GM03348 (cell line): ENCODE results near the gene SLC25A21.
"Not testable (repeated sequence)": the region's sequence is repeated elsewhere in the genome, so short reads cannot be mapped to it uniquely, and the experiment has no call there.

Experiments used
- DNase-seq: peaks from one replicate; pipeline ENCODE4 v3.0.0; 2012; ENCODE audit warnings: low spot score

Gene SLC25A21

DNA sequence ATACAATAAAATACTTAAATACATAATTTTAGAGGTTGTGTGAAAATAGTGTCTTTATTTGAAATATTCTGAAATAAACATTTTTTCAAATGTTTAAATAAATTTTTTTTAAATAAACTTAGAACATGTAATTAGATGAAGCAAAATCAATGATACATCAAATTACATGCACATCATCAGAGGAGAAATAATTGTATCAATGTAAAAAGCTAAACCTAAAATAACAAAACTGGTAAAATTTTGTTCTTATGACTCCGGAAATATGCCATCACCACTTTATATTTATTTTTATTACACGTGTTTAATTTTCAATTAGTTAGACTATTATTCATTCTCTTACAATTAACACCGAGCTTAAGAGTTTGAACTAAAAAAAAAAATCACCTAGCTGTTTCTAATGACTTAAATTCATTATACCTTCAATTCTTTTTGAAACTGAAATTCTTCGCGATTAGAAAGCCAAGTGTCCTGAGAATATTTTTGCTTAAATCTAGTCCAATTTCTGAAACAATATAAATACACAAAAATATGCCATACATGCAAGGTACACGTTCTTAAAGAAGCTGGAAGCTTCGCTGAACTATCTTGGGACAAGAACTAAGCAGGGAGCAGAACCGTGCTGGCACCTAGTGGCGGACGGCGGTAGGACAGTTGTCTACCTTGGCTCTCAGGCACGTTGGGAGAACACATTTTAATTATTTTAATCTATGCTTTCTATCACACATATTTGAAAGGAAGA lies 230.5 kb downstream of the SLC25A21 start:
- DNase-seq: peak; percentile 71

DNA sequence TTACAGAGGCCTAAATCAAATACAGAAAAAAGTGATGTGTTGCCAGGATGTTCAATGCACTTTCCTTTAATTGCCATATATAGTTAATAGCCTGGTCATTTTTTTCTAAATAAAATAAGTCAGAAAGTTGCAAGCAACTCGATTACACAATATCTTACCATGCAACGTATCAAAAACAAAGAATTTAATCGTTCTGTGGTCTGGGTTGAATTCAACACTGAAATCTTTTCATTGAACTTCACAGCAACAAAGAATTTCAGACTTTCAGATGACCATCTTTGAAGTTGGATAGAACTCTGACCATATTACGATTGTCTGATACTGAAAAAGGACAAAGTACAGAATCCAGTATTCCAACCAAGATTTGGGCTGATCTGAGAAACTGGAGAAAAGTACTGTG lies 231.9 kb downstream of the SLC25A21 start:
- DNase-seq: no peak

DNA sequence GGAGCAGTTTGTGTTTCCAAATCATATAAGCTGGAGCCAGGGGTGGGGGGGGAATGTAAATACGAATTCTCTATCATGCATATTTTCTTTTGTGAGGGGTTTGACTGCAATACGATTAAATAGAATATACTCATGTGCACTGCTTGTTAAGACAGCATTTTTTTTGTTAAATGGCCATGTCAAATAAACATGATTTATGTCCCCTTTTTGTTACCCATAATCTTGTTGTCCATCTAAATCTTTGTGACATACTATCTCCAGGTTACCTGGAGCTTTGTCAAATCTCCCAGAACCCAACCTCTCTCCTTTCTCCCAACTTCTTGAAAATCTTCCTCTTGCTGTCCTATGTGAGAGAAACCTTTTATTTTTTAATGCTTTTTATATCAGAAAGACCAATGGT lies 233.1 kb downstream of the SLC25A21 start:
- no peak for DNase-seq

DNA sequence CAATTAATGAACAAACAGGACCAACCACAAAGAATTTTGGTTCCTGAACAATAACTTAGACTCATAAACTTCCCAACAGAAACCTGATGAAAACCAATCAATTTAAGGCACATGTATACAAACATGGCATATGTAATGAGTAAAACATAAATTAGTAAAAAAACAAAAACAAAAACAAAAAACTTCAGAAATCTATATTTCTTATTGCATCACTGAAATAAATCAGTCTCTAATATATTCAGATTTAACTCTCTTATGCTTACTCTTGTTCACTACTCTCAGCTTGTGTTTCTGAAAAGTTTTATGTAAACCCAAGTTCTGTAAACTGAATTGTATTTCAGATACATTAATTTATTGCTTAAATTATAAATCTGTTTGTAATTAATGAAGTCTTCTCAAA lies 233.7 kb downstream of the SLC25A21 start:
- no peak for DNase-seq

DNA sequence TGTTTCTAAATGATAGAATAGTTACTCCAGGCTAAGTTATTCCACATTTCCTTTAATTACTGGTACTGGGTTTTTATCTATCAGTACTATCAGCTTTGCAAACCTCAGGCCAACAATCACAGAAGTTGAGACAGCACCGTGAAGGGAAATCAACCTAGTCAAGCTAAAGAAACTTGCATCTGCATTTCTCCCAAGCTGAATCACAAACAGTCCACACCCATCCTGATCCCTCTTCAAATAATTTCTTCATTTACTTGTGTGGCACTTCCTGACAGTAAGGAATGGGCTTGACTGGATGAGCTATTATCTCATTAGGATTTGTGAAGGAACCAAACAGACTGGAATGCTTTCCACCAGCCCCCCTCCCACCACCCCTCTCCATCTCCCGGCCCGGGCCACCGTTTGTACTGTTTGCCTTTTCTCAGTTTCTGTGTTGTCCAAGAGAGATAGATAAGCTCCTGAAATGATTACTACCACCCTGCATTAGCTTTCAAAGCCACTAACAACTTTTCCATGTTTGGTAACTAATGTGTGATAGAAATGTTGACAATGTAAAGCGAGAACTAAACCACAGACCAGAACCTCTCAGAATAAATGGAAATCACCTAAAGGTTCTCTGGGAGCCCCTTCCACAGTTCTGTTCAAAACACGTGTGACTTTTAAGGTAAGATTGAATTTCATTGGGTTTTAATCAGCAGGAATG lies 236.3 kb downstream of the SLC25A21 start:
- no peak for DNase-seq

DNA sequence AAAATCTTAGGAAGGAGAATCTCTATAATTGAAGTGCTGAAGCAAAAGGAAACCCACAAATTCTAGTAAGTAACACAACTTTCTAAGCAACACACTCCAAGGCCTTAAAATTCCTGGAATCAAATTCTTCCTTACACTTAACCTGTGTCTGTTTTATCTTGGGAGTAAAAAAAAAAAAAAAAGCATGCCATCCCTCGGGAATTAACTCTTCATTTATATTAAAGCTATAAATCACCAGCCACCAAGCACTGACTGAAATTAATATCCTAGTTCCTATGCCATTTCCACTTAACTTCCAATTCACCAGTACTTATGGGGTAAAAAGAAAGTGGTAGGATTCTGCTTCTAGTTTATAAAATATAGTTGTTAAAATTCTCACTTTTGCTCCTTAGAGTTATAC lies 238.1 kb downstream of the SLC25A21 start:
- DNase-seq: no peak

DNA sequence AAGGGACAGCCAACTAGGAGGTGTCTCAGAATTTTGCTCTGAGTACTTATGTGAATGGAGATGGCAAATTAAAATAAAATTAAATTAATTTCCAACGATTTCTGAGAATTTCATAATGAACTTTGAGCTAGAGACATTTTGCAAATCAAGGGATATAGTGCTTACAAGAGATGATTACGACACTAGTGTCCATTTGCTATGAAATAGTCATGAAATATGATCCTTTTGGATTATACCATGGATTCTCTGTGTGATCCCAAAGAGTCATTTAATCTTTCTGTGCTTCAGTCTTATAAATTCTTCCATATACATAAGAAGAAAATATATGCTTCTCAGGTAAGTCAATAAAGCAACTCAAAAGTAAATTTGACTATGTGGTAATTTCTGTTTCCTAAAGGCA lies 240.6 kb downstream of the SLC25A21 start:
- no peak for DNase-seq

DNA sequence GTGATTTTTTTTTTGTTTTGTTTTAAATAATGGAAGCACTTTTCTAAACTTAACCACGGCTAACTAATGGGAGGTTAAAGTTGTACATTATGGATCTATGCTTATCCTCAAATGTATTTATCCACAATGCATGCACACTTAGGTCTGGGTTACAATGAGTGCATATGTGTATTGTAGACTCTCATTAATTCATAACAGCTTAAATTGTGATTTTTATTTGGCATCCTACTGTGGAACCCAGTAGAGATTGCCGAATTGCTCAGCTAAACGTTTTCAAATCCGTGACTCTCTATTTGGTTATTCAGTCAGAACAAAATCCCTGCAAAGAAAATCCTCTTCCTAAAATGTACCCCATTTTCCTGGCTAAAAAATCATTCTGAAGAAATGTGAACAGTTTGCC lies 244.0 kb downstream of the SLC25A21 start:
- no peak for DNase-seq

DNA sequence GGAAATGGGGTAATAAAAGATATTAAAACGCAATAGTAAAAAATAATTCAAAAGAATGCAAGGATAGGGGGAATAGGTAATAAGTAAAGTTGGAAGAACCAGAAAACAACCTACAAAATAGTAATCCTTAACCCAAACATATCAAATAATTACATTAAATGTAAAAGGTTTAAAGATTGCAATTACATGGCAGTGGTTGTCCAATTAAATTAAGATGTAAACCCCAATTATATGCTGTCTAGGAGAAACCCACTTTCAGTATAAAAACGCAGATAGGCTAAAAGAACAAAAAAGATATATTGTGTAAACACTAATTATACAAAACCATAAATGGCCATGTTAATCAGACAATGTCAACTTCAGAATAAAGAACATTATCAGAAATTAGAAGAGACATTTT lies 247.3 kb downstream of the SLC25A21 start:
- DNase-seq: no peak

DNA sequence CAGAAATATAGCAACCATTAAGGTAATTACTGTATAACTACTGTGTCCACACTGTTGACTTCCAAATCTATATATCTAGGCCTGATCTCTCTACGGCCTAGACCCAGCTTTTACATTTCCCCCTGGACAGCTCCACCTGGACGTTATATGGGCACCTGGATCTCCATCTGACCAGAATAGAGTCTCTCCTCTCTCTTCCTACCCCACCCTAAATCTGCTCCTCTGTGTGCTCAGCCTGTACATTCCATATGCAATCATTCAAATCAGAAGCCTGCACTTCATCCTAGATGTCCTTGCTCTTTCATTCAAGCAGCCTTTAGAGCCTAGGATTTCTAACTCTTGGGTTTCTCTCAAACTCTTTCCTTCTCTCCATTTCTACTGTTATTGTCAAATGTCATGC lies 255.7 kb downstream of the SLC25A21 start:
- DNase-seq: no peak

DNA sequence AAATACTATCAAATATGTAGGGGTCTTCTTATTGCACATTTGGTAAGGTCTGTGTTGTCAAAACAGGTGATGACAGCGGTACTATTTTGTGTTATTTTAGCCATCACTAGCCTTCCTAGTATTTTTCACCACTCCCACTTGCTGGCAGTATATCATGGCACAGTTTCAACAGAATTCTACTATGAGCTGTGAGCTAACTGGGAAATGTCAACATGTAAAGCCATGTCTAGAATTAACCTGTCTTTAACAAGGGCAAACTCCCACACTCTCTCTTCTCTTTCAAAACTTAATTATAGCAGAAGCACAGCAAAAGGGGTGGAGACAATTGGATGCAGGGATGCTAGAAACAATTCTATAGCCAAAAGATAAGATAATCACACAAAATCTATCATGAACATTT lies 257.3 kb downstream of the SLC25A21 start:
- DNase-seq: no peak

DNA sequence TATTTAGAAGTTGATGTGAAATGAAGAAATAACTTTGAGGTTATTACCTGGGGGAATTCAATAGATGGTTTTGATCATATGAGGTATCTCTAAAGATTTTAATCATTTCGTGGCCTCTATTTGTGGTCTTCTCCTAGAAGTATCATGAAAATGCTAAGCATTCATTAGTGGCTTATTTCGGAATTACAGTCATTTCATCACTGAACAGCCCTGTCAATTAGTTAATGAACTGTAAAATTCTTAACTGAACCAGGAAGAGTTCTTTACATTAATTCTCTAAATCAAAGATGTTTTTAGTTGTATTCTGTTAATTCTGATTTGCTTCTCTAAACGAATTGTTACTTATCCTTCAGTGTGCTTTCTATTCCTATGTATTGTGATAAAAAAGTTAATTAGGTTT lies 261.8 kb downstream of the SLC25A21 start:
- DNase-seq: no peak

DNA sequence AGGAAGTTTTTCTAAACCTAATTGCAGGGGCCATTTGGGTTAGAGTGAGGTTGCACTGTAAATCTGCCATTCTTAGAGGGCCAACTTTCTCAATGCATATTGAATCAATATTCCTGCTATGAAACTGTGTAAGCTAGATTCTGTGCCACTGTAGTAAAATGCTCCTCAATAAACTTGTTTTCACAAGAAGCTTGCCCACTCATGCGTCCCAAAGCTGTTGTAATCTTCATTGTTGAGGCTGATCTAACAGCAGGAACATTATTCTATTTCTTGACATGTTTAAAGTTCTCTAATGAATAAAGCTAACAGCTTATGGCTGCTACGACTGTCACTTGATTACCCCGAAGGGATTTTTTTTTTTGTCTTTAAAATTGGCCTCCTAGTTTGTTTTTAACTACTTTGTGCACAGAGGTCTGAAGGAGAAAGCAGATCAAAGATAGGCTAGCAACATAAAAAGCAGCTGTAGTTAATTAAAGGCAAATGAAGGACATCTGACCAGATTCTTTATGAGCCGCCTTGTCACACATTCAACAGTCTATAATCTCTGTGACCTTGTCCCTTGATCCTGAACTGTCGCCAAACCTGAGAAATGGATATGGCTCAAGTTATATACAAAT lies 267.0 kb downstream of the SLC25A21 start:
- DNase-seq: no peak

DNA sequence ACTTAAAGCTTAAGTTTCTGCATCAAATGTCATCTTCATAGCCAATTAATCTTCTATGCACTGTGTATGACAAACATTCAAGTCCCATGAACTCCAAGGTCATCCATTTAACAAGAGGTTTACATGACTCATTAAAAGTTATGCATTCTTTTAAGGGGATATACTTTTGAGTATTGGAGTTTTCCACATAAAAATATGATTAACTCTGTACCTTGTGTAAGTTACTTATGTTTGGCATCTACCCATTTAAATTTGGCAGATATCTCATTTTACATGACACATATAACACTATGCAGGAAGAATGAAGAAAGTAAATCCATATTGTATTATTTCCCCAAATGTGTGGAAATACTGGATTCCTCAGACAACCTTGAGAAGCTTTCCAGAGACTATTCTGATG lies 270.5 kb downstream of the SLC25A21 start:
- DNase-seq: no peak

DNA sequence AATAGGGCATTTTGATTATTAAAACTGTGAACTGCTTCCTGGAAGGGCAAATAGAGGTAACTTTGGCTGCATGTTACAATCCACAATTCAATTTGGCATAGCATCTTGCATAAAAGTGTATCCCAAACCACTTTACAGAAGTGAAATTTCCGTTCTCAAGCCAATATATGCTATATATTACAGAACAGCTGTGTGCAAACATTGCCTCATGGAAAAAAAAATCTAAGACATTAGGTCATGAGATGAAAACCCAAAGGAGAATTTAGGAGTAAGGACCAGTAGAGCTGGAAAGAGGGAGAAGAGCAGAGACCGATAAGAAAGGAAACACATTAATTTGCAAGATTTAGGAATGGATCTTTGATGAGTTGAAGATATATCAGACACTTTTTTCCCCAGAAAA lies 271.6 kb downstream of the SLC25A21 start:
- no peak for DNase-seq

DNA sequence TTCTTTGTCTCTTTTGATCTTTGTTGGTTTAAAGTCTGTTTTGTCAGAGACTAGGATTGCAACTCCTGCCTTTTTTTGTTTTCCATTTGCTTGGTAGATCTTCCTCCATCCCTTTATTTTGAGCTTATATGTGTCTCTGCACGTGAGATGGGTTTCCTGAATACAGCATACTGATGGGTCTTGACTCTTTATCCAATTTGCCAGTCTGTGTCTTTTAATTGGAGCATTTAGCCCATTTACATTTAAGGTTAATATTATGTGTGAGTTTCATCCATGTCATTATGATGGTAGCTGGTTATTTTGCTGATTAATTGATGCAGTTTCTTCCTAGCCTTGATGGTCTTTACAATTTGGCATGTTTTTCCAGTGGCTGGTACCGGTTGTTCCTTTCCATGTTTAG lies 276.1 kb downstream of the SLC25A21 start:
- DNase-seq: not testable (repeated sequence)

DNA sequence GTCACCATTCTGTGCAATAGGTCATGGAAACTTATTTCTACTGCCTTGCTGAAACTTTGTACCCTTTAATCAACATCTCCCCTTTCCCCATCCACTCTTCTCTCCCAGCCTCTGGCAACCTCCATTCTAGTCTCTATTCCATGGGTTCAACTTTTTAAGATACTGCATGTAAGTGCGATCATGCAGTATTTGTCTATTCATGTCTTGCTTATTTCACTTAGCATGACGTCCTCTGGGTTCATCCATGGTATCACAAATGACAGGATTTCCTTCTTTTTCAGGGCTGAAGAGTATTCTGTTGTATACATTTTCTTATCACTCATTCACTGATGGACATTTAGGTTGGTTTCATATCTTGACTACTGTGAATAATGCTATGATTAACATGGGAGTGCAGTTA lies 288.4 kb downstream of the SLC25A21 start:
- DNase-seq: no peak

DNA sequence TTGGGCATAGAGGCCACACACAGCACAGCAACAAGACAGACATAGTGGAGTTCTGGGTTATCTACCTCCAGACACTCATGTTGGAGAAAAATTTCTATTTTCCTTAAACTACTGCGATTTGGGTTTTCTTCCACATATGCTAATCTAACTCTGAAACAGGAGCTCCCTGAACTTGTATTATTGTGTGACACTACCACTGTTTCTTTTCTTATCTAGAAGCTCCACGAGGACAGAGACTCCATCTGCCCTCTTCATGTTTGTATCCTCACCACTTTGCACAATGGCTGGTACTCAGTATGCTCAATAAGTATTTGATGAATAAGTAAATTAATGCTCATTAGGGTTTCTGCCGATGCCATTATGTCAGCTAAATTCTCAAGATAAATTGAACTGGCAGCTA lies 292.1 kb downstream of the SLC25A21 start:
- no peak for DNase-seq

DNA sequence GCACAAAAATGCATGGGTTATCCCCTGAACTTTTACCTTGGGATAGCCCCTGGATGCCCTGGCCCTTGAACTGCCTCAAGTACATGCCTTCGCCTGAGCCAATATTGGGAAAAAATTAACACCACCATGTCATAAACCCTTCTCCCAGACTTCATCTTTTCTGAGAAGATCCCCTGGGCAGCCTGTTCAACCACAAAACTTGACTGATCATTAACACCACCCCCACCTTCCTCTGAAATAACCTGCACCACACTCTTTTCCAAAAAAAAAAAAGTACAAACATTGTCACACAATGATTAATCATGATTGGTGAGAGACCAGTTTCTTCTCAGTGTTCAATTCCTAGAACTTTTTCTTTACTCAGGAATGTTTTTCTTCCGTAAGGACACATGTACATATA lies 292.8 kb downstream of the SLC25A21 start:
- no peak for DNase-seq

DNA sequence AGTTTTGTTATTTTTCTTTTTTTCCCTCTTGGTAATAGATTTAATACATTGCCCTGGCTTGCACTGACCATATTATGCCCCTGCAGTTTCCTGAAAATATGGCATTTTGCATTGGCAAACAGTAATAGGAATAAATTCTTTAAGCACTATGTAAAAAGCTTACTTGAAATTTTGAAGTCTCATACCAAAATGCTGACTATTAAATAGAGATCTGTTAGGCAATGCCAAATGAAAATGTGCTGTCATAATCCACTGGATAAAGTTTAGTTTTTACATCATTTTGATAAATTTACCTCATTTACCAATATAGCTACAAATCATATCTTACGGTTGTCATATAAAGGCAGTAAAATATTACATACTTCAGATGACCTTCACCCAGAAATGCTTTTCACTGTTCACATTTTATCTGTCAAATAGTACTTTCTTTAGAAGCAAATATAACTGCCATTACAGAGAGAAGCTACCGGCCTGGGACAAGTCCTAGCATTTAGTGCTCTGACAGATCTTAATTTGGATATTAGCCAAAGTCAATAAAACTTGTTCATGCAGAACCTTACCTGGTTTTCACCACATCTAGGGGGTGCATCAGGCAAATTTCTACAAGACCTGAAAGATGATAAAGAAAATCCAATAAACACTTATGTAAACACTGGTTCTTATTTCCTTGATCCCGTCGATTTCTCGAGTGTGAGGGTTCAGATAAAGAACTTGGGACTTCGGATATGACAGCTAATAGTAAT lies 297.8 kb downstream of the SLC25A21 start:
- DNase-seq: no peak

DNA sequence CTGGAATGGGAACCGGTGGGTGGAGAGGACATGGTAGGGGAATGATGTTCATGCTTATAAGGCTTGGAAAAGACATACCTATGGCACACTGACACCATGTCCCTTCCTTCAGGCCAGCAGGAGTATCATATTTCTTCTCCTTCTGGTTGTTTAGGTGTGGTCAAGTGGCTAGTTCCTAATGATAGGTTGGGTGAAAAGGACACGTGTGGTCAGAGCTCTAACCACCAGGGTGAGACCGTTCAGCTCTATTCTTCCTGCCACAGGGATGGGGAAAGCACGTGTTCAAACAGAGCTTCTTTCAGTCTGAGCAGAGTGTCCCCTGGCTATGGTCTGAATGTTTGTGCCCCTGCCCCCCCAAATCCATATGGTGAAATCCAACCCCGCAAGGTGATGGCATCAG lies 301.6 kb downstream of the SLC25A21 start:
- DNase-seq: no peak

DNA sequence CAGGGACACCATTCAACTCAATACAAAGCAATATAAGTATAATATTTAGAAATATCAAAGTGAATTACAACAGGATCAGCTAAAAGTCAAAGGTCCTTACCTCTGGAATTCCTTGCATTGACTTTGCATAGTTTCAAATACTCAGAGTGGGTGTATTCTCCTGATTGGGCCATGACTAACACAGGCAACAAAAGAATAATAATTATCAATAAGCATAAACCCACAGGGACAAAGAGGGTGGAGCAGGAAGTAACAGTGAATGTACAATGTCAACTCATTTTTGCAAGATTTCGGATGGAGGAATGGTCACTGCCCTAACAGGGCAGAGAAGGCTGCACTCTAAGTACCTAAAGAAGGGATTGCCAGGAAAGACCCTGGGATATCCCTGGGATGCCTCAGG lies 303.3 kb downstream of the SLC25A21 start:
- no peak for DNase-seq

DNA sequence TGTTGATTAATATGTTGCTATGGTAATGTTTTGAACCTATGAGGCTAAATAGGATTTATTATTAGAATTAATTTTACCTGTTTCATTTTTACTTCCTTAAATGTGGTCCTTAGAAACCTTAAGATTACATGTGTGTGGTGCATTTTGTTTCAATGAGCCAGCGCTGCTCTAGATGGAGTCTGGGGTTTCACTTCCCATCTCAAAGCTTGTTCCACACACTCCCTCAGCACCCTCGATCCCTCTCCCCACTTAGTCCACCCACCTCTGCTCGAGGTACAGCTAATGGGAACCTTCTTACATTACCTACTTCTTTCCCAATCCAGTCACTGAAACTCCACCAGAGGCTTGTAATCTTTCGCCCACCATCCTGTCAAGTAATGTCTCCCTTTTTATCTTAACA lies 305.5 kb downstream of the SLC25A21 start:
- DNase-seq: no peak
